Esophagus squamous epithelium (tissue), 4 donors: ENCODE results near the gene DNMT3L.

Experiments used
- POLR2A ChIP-seq, 4 donors: fragments of 450-650 bp; IDR thresholded peaks; one replicate each; pipeline ENCODE4 v1.6.1; 2017; ENCODE audit warnings: antibody characterized with exemption in 4 of 4, mild to moderate bottlenecking in 4 of 4, moderate library complexity in 3 of 4
- TF ChIP-seq, protein P1 (sequence below), 6 experiments: fragments of 450-650 bp in 4 of 6; fragments of 200-600 bp in 2 of 6; sonication (generic) in 2 of 6; IDR thresholded peaks; one replicate each; pipeline ENCODE4 v1.5.1; 2016 to 2019; ENCODE audit warnings: antibody characterized with exemption in 6 of 6, mild to moderate bottlenecking in 4 of 6, moderate library complexity in 4 of 6

GRCh38 chr21:44298301-44298700 is 36.6 kb upstream of the DNMT3L start:
- TF ChIP-seq, protein P1, sequence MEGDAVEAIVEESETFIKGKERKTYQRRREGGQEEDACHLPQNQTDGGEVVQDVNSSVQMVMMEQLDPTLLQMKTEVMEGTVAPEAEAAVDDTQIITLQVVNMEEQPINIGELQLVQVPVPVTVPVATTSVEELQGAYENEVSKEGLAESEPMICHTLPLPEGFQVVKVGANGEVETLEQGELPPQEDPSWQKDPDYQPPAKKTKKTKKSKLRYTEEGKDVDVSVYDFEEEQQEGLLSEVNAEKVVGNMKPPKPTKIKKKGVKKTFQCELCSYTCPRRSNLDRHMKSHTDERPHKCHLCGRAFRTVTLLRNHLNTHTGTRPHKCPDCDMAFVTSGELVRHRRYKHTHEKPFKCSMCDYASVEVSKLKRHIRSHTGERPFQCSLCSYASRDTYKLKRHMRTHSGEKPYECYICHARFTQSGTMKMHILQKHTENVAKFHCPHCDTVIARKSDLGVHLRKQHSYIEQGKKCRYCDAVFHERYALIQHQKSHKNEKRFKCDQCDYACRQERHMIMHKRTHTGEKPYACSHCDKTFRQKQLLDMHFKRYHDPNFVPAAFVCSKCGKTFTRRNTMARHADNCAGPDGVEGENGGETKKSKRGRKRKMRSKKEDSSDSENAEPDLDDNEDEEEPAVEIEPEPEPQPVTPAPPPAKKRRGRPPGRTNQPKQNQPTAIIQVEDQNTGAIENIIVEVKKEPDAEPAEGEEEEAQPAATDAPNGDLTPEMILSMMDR (IDR thresholded peaks at IDR 0.05): peak in 3 of 6 experiments; percentile 5 to 40 (median 8)
- no peak for TF ChIP-seq POLR2A (IDR thresholded peaks at IDR 0.05)
